GM18858 (cell line): ENCODE measurements around the gene SLC36A4.
"Not testable (repeated sequence)": the region's sequence is repeated elsewhere in the genome, so short reads cannot be mapped to it uniquely, and the experiment has no call there.

Experiments
- ATAC-seq: cut with Tn5 transposase; IDR thresholded peaks from one replicate; pipeline ENCODE4 v1.9.1; 2021; ENCODE audit not compliant: unreplicated experiment

SLC36A4 gene

DNA sequence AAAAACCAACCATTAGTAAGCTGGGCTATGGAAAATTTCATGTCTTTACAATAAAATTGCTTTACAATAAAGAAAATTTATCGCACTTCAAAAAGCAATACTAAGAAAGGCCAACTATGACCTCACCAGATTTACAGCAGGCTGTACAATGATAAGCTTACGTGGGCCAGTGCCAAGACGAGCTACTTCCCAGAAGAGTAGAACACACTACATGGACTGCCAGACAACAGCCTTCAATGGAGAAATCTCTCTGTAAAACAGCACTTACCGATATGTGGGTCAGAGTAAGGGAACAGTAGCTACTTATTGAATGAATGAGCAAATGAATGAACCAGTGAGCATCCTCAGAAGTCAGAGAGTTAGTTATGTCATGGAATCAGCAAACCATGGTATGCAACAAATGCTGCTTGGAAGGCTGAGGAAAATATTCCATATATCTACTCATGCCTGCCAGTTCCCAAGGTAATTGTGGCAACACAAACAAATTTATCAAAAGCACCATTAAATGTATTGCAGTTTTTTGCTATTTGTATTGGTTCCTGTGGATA lies 74.4 kb downstream of the SLC36A4 start:
- ATAC-seq, result no peak

DNA sequence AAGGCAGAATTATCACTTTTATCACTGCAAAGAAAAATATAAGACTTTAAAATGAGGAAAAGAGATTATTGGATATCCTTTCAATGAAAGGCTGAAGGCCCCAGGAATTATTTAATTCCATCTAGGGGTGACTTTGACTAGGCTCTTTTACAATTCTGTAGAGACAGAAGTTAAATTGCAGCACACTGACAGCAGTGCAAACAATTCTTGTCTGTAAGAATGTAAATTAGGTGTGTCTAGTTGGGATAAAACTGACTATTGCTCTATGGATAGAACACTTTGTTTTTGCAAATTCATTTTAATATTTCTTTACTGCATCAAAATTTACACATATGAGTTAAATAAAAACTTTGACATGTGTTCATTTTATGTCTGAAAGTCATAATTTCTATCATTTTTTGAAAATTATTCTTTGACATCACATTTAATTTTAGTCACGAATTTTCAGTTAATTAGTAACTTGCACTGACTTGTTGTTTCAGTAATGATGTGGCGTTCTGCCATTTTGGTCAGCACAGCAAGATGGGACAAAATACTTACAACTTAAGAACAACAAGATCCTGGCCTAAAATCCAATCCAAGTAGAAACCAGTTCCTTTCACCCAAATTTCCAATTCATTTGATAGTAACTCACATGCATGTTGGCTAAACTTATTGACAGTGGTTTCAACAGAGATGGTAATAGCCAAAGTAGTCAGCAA lies 75.1 kb downstream of the SLC36A4 start:
- ATAC-seq, result no peak

DNA sequence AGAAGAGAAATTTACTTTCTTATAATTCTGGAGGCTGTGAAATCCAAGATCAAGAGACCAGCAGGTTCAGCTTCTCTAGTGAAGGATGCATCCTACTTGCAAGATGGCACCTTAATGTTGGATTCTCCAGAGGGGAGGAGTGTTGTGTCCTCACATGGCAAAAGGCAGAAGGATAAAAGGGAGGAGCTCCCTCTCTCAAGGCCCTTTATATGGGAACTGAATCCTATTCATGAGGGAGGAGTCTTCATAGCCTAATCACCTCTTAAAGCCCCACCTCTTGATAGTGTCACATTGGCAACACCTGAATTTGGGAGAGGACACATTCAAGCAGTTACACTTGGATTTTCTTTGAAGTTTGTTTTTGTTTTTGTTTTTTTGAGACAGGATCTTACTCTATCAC lies 79.5 kb downstream of the SLC36A4 start:
- no peak for ATAC-seq

DNA sequence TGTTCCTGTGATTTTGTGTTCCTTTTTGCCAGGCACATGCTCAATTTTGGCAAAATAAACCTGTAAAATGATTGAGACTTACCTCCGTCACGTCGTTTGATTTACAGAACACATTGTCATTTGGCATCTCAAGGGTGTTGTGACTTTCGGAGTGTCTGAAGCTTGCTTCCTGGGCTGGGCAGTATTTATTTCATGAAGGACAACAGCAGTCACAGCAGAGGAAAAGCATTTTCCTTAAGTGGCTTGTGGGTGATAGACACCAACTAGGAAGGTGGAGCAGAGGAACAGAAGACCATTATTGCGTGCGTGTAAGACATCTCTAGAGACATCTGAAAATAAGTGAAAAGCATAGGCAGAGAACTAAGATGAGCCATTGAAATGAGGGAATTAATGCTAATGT lies 80.2 kb downstream of the SLC36A4 start:
- ATAC-seq, result no peak

DNA sequence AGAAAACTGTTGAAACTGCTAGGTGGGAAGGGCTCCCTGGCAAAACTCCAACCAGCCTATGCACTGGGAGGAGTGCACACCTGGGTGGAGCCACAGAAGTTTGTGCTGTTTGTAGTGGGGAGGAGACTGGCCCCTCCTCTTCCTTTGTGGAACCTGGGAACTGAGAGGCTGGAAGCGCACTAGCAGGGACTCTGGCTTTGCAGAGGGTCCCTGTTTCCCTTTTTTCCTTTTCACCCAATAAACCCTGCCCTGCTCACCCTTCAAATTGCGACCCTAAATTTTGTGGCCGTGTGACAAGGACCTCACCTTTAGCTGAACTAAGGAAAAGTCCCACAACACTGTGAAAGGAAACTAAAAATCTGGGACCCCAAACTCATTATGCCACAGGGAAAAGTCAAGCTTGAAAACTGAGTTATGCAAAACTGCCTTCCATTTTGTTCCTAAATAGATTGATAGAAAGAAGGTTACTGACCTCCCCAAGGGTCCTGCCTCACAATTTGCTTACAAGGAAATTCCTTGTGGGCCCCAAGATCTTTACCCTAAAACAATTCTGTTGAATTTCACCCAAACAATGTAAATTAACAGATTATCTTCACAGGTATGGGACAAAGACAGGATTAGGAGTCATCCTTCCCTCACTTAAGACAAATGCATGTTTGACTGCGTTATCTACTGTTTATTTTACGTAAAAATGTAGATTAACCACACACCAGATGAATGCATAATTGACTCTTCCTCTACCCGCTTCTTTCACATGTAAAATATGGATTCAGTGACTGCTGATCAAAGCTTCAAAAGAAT lies 81.0 kb downstream of the SLC36A4 start:
- no peak for ATAC-seq

DNA sequence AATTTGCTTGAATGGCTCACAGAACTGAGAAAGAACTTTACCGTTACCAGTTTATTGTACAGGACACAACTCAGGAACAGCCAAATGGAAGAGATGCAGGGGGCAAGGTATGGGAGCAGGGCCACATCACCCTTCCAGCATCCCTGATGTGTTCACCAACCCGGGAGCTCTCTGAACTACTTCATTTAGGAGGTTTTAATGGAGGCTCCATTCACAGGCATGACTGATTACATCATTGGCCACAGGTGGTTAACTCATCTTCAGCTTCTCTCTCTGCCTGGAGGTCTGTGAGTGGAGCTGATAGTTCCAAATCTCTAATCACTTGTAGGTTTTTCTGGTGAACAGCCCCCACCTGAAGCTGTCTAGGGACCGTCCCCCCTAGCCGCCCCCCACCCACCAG lies 83.5 kb downstream of the SLC36A4 start:
- no peak for ATAC-seq

DNA sequence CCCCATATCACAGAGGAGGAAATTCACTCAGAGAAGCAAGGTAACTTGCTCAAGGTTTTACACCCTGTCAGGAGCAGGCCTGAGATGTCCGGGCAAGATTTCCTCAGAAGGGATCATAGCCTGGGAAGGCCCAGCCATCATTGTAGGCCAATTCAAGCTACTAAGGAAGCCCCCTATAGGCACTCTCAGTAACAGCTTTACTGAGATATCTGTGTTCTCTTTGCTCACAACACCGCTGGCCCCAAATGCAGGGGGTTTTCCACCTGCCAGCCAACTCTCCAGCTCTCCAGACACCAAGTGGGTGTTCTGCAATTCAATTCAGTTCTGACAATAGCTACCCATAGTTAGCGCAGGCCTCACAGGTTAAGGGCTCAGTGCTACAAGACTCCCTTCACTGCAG lies 84.0 kb downstream of the SLC36A4 start:
- ATAC-seq, result no peak

DNA sequence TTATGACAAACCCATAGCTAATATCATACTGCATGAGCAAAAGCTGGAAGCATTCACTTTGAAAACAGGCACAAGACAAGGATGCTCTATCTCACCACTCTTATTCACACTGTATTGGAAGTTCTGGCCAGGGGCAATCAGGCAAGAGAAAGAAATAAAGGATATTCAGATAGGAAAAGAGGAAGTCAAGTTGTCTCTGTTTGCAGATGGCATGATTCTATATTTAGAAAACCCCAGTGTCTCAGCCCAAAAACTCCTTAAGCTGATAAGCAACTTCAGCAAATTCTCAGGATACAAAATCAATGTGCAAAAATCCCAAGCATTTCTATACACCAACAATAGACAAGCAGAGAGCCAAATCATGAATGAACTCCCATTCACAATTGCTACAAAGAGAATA lies 86.6 kb downstream of the SLC36A4 start:
- not testable (repeated sequence) for ATAC-seq

DNA sequence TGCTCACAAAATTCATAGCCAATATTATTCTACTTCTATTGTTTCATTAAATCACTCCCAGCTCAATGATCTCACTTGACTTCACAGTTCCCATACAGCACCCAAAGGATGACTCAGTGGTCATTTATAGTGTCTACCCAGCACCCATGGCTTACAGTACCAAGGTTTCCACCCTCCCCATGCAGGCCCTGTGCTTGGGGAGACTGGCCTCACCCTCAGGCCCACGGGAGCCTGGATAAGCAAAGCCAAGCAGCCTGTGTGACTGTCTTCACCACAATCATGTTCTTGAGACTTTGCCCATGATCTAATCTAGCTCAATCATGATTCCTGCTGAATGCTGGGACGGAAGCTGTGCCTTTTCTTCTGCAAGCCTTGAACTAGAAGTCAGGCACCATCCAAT lies 97.6 kb downstream of the SLC36A4 start:
- ATAC-seq, result no peak

DNA sequence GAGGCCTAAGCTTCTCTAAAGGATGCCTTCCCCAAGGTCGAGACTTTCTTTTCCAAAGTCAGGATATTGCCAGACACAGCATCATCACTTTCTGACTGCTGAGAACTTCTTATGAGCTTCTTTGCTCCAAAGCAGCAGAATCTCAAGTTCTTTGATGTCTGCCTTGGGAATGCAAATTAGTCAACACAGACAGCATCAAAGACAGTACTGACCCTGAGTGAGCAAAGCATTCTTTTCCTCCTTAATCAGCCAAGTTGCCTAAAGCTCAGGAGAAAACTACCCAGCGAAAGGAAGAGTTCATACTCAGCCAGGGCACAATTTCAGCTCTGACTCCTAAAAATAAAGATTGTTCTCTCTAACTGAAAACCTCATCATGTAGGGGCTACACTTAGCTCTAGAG lies 98.0 kb downstream of the SLC36A4 start:
- ATAC-seq, result no peak
